GM18499 (cell line): Measurements from ENCODE around the gene UNC119B.

Experiments
- ATAC-seq: cut with Tn5 transposase; IDR thresholded peaks from one replicate; pipeline ENCODE4 v1.9.1; 2021; ENCODE audit warnings: moderate number of reproducible peaks; ENCODE audit not compliant: insufficient read depth, unreplicated experiment

Gene UNC119B

GRCh38 chr12:120761519-120761934 is 51.3 kb downstream of the UNC119B start:
- ATAC-seq, result no peak

GRCh38 chr12:120762086-120762485 is 51.8 kb downstream of the UNC119B start:
- ATAC-seq, result no peak

GRCh38 chr12:120763250-120763649 is 53.0 kb downstream of the UNC119B start:
- no peak for ATAC-seq

GRCh38 chr12:120764816-120765215 is 54.6 kb downstream of the UNC119B start:
- no peak for ATAC-seq

- no peak for ATAC-seq
Observed at GRCh38 chr12:120766566-120766965, 56.3 kb downstream of the UNC119B start.

- ATAC-seq, result no peak
Observed at GRCh38 chr12:120767071-120768024, 57.1 kb downstream of the UNC119B start.

GRCh38 chr12:120771097-120771496 is 60.8 kb downstream of the UNC119B start:
- no peak for ATAC-seq
